Stimulated activated CD4-positive, alpha-beta T cell treated with anti-CD3 and anti-CD28 coated beads, Interleukin-4, amount 100 ng/mL, for 4 hours (primary cell): ENCODE measurements around the gene UEVLD.
"Not testable (repeated sequence)": the region's sequence is repeated elsewhere in the genome, so short reads cannot be mapped to it uniquely, and the experiment has no call there.

ENCODE experiments used
- DNase-seq, 2 experiments: peaks; one replicate each; pipeline ENCODE4 v3.0.0-alpha.2; 2020

The UEVLD gene

DNA sequence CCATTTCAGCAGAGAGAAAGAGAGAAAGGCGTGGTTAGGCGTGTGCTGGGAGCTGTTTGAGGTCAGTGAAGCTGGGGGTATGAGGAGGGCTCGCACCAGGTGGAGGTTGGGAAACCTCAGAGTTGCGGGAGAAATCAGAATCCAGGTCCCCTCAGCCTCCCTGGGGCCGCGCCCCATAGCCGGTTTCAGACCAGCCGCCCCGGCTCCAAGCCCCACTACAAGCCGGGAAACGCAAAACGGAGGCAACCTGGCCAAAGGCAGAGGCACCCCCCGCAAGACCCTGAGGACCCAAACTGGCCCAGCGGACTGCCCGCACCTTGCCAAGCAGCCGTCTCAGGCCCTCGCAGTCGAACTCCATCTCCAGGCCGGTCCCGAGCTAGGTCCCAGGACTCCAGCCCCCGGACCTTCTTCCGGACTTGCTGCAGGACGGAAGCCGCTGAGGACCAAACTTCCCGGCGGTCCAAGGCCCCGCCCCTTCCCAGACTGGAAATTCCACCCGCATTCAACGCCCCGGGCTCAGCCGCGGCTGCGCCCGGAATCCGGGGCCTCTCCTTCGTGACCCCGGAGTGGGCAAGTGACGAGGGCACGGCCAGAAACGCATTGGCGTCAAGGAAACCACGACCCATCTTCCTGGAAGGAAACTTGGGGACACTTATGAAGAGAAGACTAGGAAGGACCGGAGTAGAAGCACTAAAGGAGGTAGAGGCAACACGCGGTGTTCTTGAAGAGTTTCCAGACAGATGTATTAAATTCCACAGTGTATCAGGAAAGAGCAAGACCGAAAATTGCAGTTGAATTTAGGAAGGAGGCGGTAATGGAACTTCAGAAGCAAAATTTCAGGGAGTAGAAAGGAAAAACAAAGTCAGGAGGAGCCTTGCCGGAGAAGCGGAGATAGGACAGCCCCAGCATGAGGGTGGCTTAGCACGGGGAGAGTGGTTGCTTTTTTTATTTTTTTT lies at the start of gene UEVLD:
Gene UEVLD, minus strand, starts transcription at position 438 of the 956 bp plus-strand sequence. Its CDS starts 80 bp downstream, at position 358.
- peak; percentile 48 to 60 for DNase-seq

DNA sequence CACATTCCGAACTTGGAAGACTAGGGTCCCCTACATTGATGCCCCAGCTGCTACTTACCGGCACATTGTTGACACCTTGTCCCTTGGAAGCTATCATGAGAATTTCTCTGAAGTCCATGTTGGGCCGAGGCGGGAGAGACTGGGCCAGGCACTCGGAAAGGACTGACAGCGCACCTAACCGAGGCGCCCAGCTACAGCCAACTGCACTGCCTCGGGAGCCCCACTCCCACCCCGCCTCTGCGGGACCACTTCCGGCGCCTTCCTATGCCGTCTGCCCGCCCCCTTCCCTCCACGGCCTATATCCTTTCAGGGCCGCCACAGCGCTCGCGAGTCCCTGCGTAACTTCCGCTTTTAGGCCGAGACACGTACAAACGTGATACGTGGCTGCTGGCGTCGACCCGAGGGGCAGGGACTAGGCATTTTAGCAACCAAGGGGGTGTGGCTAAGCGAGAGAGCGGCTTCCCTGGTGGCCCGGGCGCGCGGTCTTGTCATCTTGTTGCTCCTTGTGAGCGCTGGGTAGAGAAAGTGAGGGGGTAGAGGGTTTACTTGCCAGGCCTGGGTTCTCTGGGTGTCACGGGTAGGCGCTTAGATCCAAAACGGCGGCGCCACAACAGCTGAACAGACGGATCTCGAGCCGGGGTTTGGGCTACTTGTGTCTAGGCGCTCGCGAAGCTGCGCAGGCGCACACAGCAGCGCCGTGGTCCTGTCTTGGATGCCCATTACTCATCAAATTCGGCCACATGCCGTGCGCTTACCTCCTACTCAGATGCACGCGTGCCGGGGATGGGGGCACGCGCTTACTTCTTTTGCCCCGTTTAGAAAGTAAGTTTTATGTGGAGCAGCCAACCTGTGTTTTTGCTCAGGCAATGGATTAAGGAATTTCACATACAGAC lies 45.9 kb upstream of the UEVLD start, which contains the start of gene SPTY2D1:
Gene SPTY2D1, minus strand, starts transcription at position 203 of the 893 bp plus-strand sequence. Its CDS starts 85 bp downstream, at position 118.
- peak; percentile 91 to 99 for DNase-seq

DNA sequence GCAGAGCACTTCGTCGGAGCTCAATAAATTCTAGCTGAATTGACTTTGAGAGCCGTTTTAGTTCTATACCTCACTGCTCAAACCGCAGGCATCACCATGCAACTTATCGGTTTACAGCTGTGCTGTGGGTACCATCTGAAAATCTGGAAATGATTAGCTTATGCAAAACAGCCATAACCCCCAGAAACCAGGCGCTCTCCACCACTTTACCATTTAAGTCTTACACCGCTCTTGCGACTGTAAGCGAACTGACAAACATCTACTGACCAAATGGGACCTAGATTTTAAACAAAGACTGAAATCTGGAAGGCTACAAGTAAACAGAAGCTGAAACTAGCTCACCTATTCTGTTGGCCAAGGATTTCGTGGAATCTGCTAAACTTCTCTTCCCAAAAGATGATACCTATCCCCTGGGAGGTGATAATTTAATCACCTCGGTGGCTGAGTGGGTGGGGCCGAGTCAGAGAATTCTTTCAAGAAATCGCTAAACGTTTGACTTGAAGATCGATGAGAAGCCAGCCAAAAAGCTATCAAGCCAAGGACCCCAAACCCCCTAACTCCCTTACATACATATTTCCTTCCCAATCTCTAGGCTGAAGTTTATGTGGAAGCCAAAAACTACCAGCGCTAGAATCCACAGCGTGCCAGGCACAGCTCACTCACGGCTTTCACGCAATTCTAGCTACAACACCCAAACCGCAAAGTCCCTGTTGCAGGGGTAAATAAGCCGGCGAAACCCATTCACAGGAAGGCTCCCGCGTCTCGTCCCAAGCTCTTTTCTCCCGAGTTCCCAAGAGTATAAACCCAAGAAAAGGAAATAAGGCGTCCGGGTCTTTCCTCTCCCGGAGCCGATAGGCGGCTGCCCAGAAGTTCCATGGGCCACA lies 45.0 kb upstream of the UEVLD start:
- DNase-seq: peak in 1 of 2 experiments; percentile 1

GRCh38 chr11:18632841-18633240 lies 44.3 kb upstream of the UEVLD start:
- no peak for DNase-seq

GRCh38 chr11:18624161-18624560 lies 35.6 kb upstream of the UEVLD start:
- DNase-seq: no peak

GRCh38 chr11:18623707-18624106 lies 35.2 kb upstream of the UEVLD start:
- DNase-seq: no peak

DNA sequence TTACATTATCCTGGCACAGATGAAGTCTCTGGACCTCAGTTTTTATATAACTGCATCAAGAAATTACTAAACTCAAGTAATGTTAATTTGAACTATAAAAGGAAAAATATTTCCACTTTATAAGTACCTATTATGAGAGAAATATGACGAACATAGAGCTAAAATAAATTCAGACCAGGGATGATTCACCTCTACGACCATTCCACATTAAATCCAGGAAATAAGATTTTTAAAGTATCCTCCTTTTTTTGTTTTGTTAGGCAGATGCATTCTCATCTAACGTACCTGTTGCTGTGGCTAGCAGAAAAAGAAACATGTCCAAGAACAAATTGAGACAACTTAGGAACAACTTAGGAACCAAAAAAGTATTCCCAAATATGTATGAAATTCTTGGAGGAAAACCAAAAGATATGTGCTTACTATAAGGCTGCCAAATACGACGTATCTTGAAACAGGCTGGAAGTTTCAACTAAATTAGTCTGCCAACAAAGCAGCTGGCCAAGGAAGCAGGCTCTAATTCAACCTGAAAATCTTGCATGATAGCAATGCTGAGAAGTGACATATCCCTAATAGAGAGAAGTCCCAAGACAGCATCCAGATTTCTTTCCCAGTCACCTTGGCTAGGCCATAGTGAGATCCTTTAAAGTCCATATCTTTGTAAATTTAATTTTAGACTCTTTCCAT lies 29.9 kb upstream of the UEVLD start:
- no peak for DNase-seq

- peak in 1 of 2 experiments; percentile 16 for DNase-seq
Observed at GRCh38 chr11:18617688-18618341, 29.3 kb upstream of the UEVLD start.

- no peak for DNase-seq
Observed at GRCh38 chr11:18615628-18616392, 27.3 kb upstream of the UEVLD start.

GRCh38 chr11:18614667-18615066 lies 26.1 kb upstream of the UEVLD start:
- DNase-seq: no peak

GRCh38 chr11:18612394-18612793 lies 23.9 kb upstream of the UEVLD start:
- no peak for DNase-seq

DNA sequence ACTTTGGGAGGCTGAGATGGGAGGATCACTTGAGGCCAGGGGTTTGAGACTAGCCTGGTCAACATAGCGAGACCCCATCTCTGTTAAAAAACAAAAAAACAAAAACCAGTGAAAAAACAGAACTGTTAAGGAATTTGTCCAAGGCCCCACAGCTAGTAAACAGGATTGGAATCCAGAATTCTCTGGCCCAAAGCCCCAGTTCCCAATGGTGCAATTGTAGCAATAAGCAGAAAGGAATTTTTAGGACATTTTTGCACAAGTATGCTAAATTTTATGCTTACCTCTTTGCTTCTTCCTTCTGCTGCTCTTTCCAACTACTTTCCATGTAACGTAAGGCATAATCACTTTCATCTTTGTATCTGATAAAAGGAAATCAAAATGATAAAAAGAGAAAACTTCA lies 22.7 kb upstream of the UEVLD start:
- no peak for DNase-seq

- DNase-seq: no peak
Observed at GRCh38 chr11:18608376-18608775, 19.8 kb upstream of the UEVLD start.

GRCh38 chr11:18600915-18601569 lies 12.5 kb upstream of the UEVLD start:
- no peak for DNase-seq

GRCh38 chr11:18599739-18600230 lies 11.3 kb upstream of the UEVLD start, which contains the start of gene MISFA:
MISFA (plus strand) TSS chr11:18599789; CDS start chr11:18599929, 140 bp downstream.
- no peak for DNase-seq

- DNase-seq: no peak
Observed at GRCh38 chr11:18594999-18595749, 6.6 kb upstream of the UEVLD start.

GRCh38 chr11:18594088-18594487 lies 5.6 kb upstream of the UEVLD start:
- DNase-seq: not testable (repeated sequence)

GRCh38 chr11:18590571-18590970 lies 2.0 kb upstream of the UEVLD start:
- no peak for DNase-seq

- no peak for DNase-seq
Observed at GRCh38 chr11:18581825-18582224, 6.7 kb downstream of the UEVLD start.
